ENCODE results near the gene CCNK.

DNA sequence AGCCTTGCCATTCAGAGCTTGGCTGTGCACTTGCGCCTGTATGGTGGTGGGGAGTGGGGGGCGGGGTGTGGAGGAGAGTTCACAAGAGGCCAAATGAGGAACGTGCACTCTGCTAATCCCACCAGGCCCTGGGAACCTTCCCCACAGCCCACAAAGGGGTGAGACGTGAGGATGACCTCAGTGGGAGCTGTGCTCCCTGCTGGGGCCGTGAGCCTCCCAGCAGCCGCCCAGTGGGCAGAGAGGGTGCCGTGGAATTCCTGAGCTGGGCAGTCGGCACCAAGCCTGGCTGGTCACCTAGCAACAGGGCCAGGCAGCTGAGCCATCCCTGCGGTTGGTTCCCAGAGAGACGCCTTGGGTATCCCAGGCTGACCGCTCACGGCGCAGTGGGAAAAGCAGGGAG lies 53.7 kb downstream of the CCNK start:
- TF ChIP-seq, protein P1, sequence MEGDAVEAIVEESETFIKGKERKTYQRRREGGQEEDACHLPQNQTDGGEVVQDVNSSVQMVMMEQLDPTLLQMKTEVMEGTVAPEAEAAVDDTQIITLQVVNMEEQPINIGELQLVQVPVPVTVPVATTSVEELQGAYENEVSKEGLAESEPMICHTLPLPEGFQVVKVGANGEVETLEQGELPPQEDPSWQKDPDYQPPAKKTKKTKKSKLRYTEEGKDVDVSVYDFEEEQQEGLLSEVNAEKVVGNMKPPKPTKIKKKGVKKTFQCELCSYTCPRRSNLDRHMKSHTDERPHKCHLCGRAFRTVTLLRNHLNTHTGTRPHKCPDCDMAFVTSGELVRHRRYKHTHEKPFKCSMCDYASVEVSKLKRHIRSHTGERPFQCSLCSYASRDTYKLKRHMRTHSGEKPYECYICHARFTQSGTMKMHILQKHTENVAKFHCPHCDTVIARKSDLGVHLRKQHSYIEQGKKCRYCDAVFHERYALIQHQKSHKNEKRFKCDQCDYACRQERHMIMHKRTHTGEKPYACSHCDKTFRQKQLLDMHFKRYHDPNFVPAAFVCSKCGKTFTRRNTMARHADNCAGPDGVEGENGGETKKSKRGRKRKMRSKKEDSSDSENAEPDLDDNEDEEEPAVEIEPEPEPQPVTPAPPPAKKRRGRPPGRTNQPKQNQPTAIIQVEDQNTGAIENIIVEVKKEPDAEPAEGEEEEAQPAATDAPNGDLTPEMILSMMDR (IDR thresholded peaks at IDR 0.05 in 4 of 5, conservative IDR thresholded peaks at IDR 0.05 in 1 of 5): no peak
- TF ChIP-seq POLR2A (IDR thresholded peaks at IDR 0.05): no peak
